WTC11 (cell line): Measurements from ENCODE around the gene CAMK2B. TPM values are rescaled to one million over a fixed set of nuclear protein-coding genes. Genes with fewer than 3 reads are reported as not detected.

ENCODE experiments used
- ATAC-seq: fragments of 200-7000 bp; cut with Tn5 transposase; 2 replicates; pipeline ENCODE4 v1.10.0; 2021; ENCODE audit warnings: mild to moderate bottlenecking, moderate library complexity
- CTCF ChIA-PET: fragments of 300-600 bp; sonication (Branson Sonifier 250); formaldehyde crosslinking; loops from one replicate; lab custom pipeline; 2021; ENCODE audit warnings: antibody characterized with exemption; lab: Charles Lee
- POLR2A ChIA-PET: fragments of 350-600 bp; sonication (Branson Sonifier 250); formaldehyde crosslinking; loops from one replicate; lab custom pipeline; 2021; ENCODE audit warnings: antibody characterized with exemption; lab: Charles Lee
- DNase-seq: peaks from one replicate; pipeline ENCODE4 v3.0.0; 2021; ENCODE audit warnings: low spot score
- H3K27ac Mint-ChIP-seq: 2 replicates; pipeline ENCODE4 v1.8.0; 2021; ENCODE audit warnings: mixed read lengths
- H3K27me3 Mint-ChIP-seq: 2 replicates; pipeline ENCODE4 v1.8.0; 2021; ENCODE audit warnings: low read depth, mild to moderate bottlenecking, moderate library complexity, mixed read lengths
- H3K36me3 Mint-ChIP-seq: 2 replicates; pipeline ENCODE4 v1.8.0; 2021; ENCODE audit warnings: mixed read lengths
- H3K4me1 Mint-ChIP-seq: 2 replicates; pipeline ENCODE4 v1.8.0; 2022; ENCODE audit warnings: mixed read lengths
- H3K4me3 Mint-ChIP-seq: 2 replicates; pipeline ENCODE4 v1.8.0; 2021; ENCODE audit warnings: mild to moderate bottlenecking, moderate library complexity, mixed read lengths
- H3K9me3 Mint-ChIP-seq: 2 replicates; pipeline ENCODE4 v1.8.0; 2021; ENCODE audit warnings: mixed read lengths
- ATF1 ChIP-seq: sonication (generic); formaldehyde crosslinking; IDR thresholded peaks from 2 replicates; pipeline ENCODE4 v1.8.1; 2023; ENCODE audit warnings: mild to moderate bottlenecking, moderate library complexity, missing genetic modification reagents
- E2F5 ChIP-seq: sonication (generic); formaldehyde crosslinking; IDR thresholded peaks from 2 replicates; pipeline ENCODE4 v1.8.1; 2022; ENCODE audit warnings: mild to moderate bottlenecking, moderate library complexity, missing genetic modification reagents
- FOXK1 ChIP-seq: sonication (generic); formaldehyde crosslinking; IDR thresholded peaks from 2 replicates; pipeline ENCODE4 v1.8.0; 2022; ENCODE audit warnings: mild to moderate bottlenecking, moderate library complexity, missing genetic modification reagents
- FOXP1 ChIP-seq: sonication (generic); formaldehyde crosslinking; IDR thresholded peaks from 2 replicates; pipeline ENCODE4 v1.8.0; 2022; ENCODE audit warnings: missing genetic modification reagents, mild to moderate bottlenecking, moderate library complexity, borderline replicate concordance
- FOXP4 ChIP-seq: sonication (generic); formaldehyde crosslinking; IDR thresholded peaks from 2 replicates; pipeline ENCODE4 v1.8.0; 2022; ENCODE audit warnings: mild to moderate bottlenecking, missing genetic modification reagents
- JUN ChIP-seq: sonication (generic); formaldehyde crosslinking; IDR thresholded peaks from 2 replicates; pipeline ENCODE4 v1.8.0; 2023; ENCODE audit warnings: mild to moderate bottlenecking, missing genetic modification reagents
- NR1H2 ChIP-seq: sonication (generic); formaldehyde crosslinking; IDR thresholded peaks from 2 replicates; pipeline ENCODE4 v1.9.0; 2021; ENCODE audit warnings: mild to moderate bottlenecking, moderate library complexity, missing genetic modification reagents
- NR2C2 ChIP-seq: sonication (generic); formaldehyde crosslinking; IDR thresholded peaks from 2 replicates; pipeline ENCODE4 v1.8.0; 2022; ENCODE audit warnings: mild to moderate bottlenecking, missing genetic modification reagents
- SP1 ChIP-seq: sonication (generic); formaldehyde crosslinking; conservative IDR thresholded peaks from 2 replicates; pipeline ENCODE4 v1.8.1; 2022; ENCODE audit warnings: missing genetic modification reagents
- ZNF423 ChIP-seq: fragments of 250-450 bp; sonication (Bioruptor Pico); IDR thresholded peaks from 2 replicates; pipeline ENCODE4 v2.1.2; 2022; ENCODE audit warnings: mild to moderate bottlenecking, moderate library complexity
- ZNF671 ChIP-seq: fragments of 250-450 bp; sonication (Bioruptor Pico); IDR thresholded peaks from 2 replicates; pipeline ENCODE4 v1.8.0; 2021; ENCODE audit warnings: mild to moderate bottlenecking
- total RNA-seq: library from RNA; stranded (reverse); gene quantifications from 3 replicates; pipeline ENCODE4 v1.2.3, GENCODE V29; 2021
- TF ChIP-seq, protein P1 (sequence below): sonication (generic); formaldehyde crosslinking; IDR thresholded peaks from 2 replicates; pipeline ENCODE4 v1.8.0; 2022; ENCODE audit warnings: missing genetic modification reagents
- TF ChIP-seq, protein P2 (sequence below): sonication (generic); formaldehyde crosslinking; IDR thresholded peaks from 2 replicates; pipeline ENCODE4 v1.8.0; 2022; ENCODE audit warnings: mild to moderate bottlenecking, missing genetic modification reagents

The CAMK2B gene
- total RNA-seq, 1 experiment from 2014 or later = 0.44 TPM

- ChIA-PET CTCF (interaction anchor here (1.3 to 3.4 kb wide), 5 partner anchors 11 to 225 kb away, joined by 5 to 28 read pairs (median 6); no protein-coding TSS in a partner anchor), POLR2A (no interaction called here)
- 0 out of 2 replicates have a peak, but pooled peaks have one; percentile 54 for TF ChIP-seq E2F5
- TF ChIP-seq SP1 (CRISPR knock-in tag) = peak; percentile 66
- TF ChIP-seq, protein P1, sequence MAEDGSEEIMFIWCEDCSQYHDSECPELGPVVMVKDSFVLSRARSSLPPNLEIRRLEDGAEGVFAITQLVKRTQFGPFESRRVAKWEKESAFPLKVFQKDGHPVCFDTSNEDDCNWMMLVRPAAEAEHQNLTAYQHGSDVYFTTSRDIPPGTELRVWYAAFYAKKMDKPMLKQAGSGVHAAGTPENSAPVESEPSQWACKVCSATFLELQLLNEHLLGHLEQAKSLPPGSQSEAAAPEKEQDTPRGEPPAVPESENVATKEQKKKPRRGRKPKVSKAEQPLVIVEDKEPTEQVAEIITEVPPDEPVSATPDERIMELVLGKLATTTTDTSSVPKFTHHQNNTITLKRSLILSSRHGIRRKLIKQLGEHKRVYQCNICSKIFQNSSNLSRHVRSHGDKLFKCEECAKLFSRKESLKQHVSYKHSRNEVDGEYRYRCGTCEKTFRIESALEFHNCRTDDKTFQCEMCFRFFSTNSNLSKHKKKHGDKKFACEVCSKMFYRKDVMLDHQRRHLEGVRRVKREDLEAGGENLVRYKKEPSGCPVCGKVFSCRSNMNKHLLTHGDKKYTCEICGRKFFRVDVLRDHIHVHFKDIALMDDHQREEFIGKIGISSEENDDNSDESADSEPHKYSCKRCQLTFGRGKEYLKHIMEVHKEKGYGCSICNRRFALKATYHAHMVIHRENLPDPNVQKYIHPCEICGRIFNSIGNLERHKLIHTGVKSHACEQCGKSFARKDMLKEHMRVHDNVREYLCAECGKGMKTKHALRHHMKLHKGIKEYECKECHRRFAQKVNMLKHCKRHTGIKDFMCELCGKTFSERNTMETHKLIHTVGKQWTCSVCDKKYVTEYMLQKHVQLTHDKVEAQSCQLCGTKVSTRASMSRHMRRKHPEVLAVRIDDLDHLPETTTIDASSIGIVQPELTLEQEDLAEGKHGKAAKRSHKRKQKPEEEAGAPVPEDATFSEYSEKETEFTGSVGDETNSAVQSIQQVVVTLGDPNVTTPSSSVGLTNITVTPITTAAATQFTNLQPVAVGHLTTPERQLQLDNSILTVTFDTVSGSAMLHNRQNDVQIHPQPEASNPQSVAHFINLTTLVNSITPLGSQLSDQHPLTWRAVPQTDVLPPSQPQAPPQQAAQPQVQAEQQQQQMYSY = no peak
- TF ChIP-seq FOXP4 (CRISPR knock-in tag) = no peak
- no peak for TF ChIP-seq ATF1 (CRISPR knock-in tag)
- TF ChIP-seq, protein P2, sequence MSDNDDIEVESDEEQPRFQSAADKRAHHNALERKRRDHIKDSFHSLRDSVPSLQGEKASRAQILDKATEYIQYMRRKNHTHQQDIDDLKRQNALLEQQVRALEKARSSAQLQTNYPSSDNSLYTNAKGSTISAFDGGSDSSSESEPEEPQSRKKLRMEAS (CRISPR knock-in tag) = peak; percentile 10; the same call in 1 of the 2 replicates
- peak; percentile 51; the same call in 1 of the 2 replicates for TF ChIP-seq FOXK1
- Mint-ChIP-seq H3K36me3 (no peaks in the 10 kb centered on the region), H3K27ac (no peak overlapping the region), H3K27me3 (peaks cover 54% of the 10 kb centered on the region), H3K4me3 (peak overlapping the region; percentile 67), H3K4me1 (peaks cover 4% of the 10 kb centered on the region; the same call in 1 of the 2 replicates), H3K9me3 (no peaks in the 10 kb centered on the region)
- ATAC-seq (peak; percentile 84), DNase-seq (peak; percentile 72)
Observed at GRCh38 chr7:44309271-44310091, 15.9 kb downstream of the CAMK2B start.

DNA sequence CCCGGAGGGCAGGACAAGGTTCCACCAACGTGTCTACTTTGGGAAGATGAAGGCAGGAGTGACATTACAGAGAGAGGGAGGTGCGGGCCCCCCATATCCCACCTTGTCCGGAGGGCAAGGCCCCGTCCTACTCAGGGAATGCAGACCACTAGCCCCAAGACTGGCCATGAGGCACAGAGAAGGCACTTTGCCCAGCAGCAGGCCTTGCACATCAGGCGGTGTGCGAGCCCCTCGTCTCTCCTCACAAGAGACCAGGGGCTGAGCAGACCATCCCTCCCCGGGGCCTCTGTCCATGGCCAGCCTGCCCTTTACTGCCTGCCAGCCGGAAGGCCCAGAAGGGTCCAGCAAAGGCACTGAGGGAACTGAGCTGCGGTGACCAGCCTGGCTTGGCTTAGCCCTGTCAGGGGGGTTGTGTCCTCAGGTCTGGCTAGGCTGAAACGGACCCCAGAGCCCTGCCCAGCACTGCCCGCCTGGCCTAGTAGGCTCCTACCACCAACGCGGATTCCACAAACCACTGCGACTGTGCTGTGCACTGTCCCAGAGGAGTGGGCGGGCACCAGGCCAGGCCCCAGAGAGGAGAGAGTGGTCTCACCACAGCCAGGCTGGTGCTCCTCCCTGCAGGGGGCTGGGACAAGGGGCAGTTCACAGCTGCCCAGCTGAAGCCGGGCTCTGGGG is 16.7 kb downstream of the CAMK2B start:
- H3K4me1 Mint-ChIP-seq = peaks cover 4% of the 10 kb centered on the region; the same call in 1 of the 2 replicates
- H3K4me3 Mint-ChIP-seq = no peak overlapping the region
- ChIA-PET CTCF (interaction anchor here (0.9 to 3.4 kb wide), 6 partner anchors 12 to 226 kb away, joined by 3 to 28 read pairs (median 6); no protein-coding TSS in a partner anchor), POLR2A (no interaction called here)
- peaks cover 6% of the 10 kb centered on the region for H3K9me3 Mint-ChIP-seq
- no peaks in the 10 kb centered on the region for H3K36me3 Mint-ChIP-seq
- ATAC-seq = no peak
- DNase-seq = no peak
- peaks cover 55% of the 10 kb centered on the region for H3K27me3 Mint-ChIP-seq
- TF ChIP-seq NR2C2 (CRISPR knock-in tag) = no peak
- TF ChIP-seq JUN (CRISPR knock-in tag) = no peak
- TF ChIP-seq NR1H2 = no peak
- no peak for TF ChIP-seq FOXP1 (CRISPR knock-in tag)
- TF ChIP-seq ZNF671 = no peak
- TF ChIP-seq ZNF423 (CRISPR knock-in tag) = no peak
- no peak for TF ChIP-seq FOXP4 (CRISPR knock-in tag)
- no peak overlapping the region for H3K27ac Mint-ChIP-seq
